ENCODE results near the gene MROH2A. TPM values are rescaled to one million over a fixed set of nuclear protein-coding genes. Genes with fewer than 3 reads are reported as not detected.
"Not testable (repeated sequence)": the region's sequence is repeated elsewhere in the genome, so short reads cannot be mapped to it uniquely, and the experiment has no call there.

Gene MROH2A
- total RNA-seq, 6 donors from 2014 or later, result not detected

GRCh38 chr2:233743464-233744259 is 34.5 kb upstream of the MROH2A start:
- 87 to 96% methylated on average over 30 to 46 of the region's 46 CpGs for WGBS, 2 donors
- H3K9me3 ChIP-seq, result no peaks in the 10 kb centered on the region
- no peak for ATAC-seq (ENCODE audit: low FRiP score in 2 of 2)
- no peak overlapping the region for H3K4me3 ChIP-seq
- no peaks in the 10 kb centered on the region for H3K4me1 ChIP-seq
- TF ChIP-seq POLR2AphosphoS5 (IDR thresholded peaks at IDR 0.05) (no peak), CTCF (IDR thresholded peaks at IDR 0.05) (no peak), EP300 (IDR thresholded peaks at IDR 0.05) (no peak)
- no peaks in the 10 kb centered on the region for H3K27me3 ChIP-seq
- H3K27ac ChIP-seq, result no peak overlapping the region
- H3K36me3 ChIP-seq, result no peaks in the 10 kb centered on the region
- peak in 1 of 2 donors; percentile 79 for DNase-seq

- H3K27ac ChIP-seq, result no peak overlapping the region
- ATAC-seq (ENCODE audit: low FRiP score in 2 of 2) (no peak), DNase-seq (no peak)
- no peaks in the 10 kb centered on the region for H3K36me3 ChIP-seq
- no peaks in the 10 kb centered on the region for H3K9me3 ChIP-seq
- H3K4me1 ChIP-seq, result no peaks in the 10 kb centered on the region
- WGBS, 2 donors, result 77 to 78% methylated on average over 5 of the region's 5 CpGs
- no peaks in the 10 kb centered on the region for H3K27me3 ChIP-seq
- TF ChIP-seq POLR2AphosphoS5 (IDR thresholded peaks at IDR 0.05) (no peak), CTCF (IDR thresholded peaks at IDR 0.05) (no peak), POLR2A (IDR thresholded peaks at IDR 0.05) (no peak), EP300 (IDR thresholded peaks at IDR 0.05) (no peak)
- H3K4me3 ChIP-seq, result no peak overlapping the region
These were observed 32.9 kb upstream of the MROH2A start for GRCh38 chr2:233745073-233745755.

- not testable (repeated sequence) for H3K4me3 ChIP-seq; H3K27me3 ChIP-seq; DNase-seq; H3K27ac ChIP-seq; H3K9me3 ChIP-seq; H3K36me3 ChIP-seq; H3K4me1 ChIP-seq; ATAC-seq (ENCODE audit: low FRiP score in 2 of 2)
- 70 to 93% methylated on average over 2 of the region's 2 CpGs for WGBS, 2 donors
These were observed 32.3 kb upstream of the MROH2A start for GRCh38 chr2:233745838-233746237.

- H3K4me3 ChIP-seq, result no peak overlapping the region
- ATAC-seq (ENCODE audit: low FRiP score in 2 of 2), result no peak
- DNase-seq, result no peak
- H3K9me3 ChIP-seq, result no peaks in the 10 kb centered on the region
- TF ChIP-seq CTCF (IDR thresholded peaks at IDR 0.05) (no peak), POLR2A (IDR thresholded peaks at IDR 0.05) (no peak), EP300 (IDR thresholded peaks at IDR 0.05) (no peak), POLR2AphosphoS5 (IDR thresholded peaks at IDR 0.05) (no peak)
- H3K27ac ChIP-seq, result no peak overlapping the region
- H3K36me3 ChIP-seq, result no peaks in the 10 kb centered on the region
- WGBS, 2 donors, result 74 to 75% methylated on average over 10 of the region's 10 CpGs
- H3K27me3 ChIP-seq, result no peaks in the 10 kb centered on the region
- H3K4me1 ChIP-seq, result no peaks in the 10 kb centered on the region
These were observed 31.5 kb upstream of the MROH2A start for GRCh38 chr2:233746475-233747282.

GRCh38 chr2:233747283-233747544 is 30.9 kb upstream of the MROH2A start:
- no peak overlapping the region for H3K27ac ChIP-seq
- WGBS, 2 donors, result 92 to 93% methylated on average over 6 of the region's 6 CpGs
- no peaks in the 10 kb centered on the region for H3K4me1 ChIP-seq
- no peak overlapping the region for H3K4me3 ChIP-seq
- no peaks in the 10 kb centered on the region for H3K9me3 ChIP-seq
- TF ChIP-seq POLR2A (IDR thresholded peaks at IDR 0.05) (no peak), CTCF (IDR thresholded peaks at IDR 0.05) (no peak), EP300 (IDR thresholded peaks at IDR 0.05) (no peak)
- ATAC-seq (ENCODE audit: low FRiP score in 2 of 2) (peak in 1 of 2 donors; percentile 28), DNase-seq (peak in 1 of 2 donors; percentile 41)
- no peaks in the 10 kb centered on the region for H3K27me3 ChIP-seq
- no peaks in the 10 kb centered on the region for H3K36me3 ChIP-seq

- H3K27me3 ChIP-seq; ATAC-seq (ENCODE audit: low FRiP score in 2 of 2); H3K4me3 ChIP-seq; H3K36me3 ChIP-seq; H3K4me1 ChIP-seq; DNase-seq; H3K9me3 ChIP-seq; H3K27ac ChIP-seq: not testable (repeated sequence)
- WGBS, 2 donors, result 75 to 91% methylated on average over 2 of the region's 2 CpGs
These were observed 27.4 kb upstream of the MROH2A start for GRCh38 chr2:233750689-233751088.

- H3K4me3 ChIP-seq, result not testable (repeated sequence)
These were observed 26.7 kb upstream of the MROH2A start for GRCh38 chr2:233751212-233752009.

More at GRCh38 chr2:233751212-233752009, 26.7 kb upstream of the MROH2A start:
- H3K4me1 ChIP-seq; H3K36me3 ChIP-seq; DNase-seq; H3K27ac ChIP-seq; H3K9me3 ChIP-seq; H3K27me3 ChIP-seq; ATAC-seq (ENCODE audit: low FRiP score in 2 of 2): not testable (repeated sequence)
- 72 to 84% methylated on average over 2 of the region's 2 CpGs for WGBS, 2 donors
